GM21619 (cell line): ENCODE measurements around the gene ALG1L2.
"Not testable (repeated sequence)": the region's sequence is repeated elsewhere in the genome, so short reads cannot be mapped to it uniquely, and the experiment has no call there.

Source experiments
- ATAC-seq: cut with Tn5 transposase; IDR thresholded peaks from one replicate; pipeline ENCODE4 v1.9.1; 2021; ENCODE audit not compliant: unreplicated experiment

Gene ALG1L2

GRCh38 chr3:130081351-130081881, at the start of gene ALG1L2:
Gene ALG1L2, plus strand, starts transcription at chr3:130081831. Its CDS starts 186 bp downstream, at chr3:130082017.
- ATAC-seq = no peak

- ATAC-seq = not testable (repeated sequence)
Observed at GRCh38 chr3:130037126-130037815, 44.4 kb upstream of the ALG1L2 start.

- not testable (repeated sequence) for ATAC-seq
Observed at GRCh38 chr3:130042736-130043135, 38.9 kb upstream of the ALG1L2 start.

GRCh38 chr3:130043658-130044057, 38.0 kb upstream of the ALG1L2 start:
- ATAC-seq = not testable (repeated sequence)

- ATAC-seq = no peak
Observed at GRCh38 chr3:130044370-130044769, 37.3 kb upstream of the ALG1L2 start.

GRCh38 chr3:130048726-130049125, 32.9 kb upstream of the ALG1L2 start:
- no peak for ATAC-seq

- ATAC-seq = not testable (repeated sequence)
Observed at GRCh38 chr3:130052366-130052765, 29.3 kb upstream of the ALG1L2 start.

GRCh38 chr3:130052965-130053364, 28.7 kb upstream of the ALG1L2 start:
- not testable (repeated sequence) for ATAC-seq

GRCh38 chr3:130057536-130058266, 23.9 kb upstream of the ALG1L2 start:
- not testable (repeated sequence) for ATAC-seq

GRCh38 chr3:130058267-130058657, 23.4 kb upstream of the ALG1L2 start:
- ATAC-seq = not testable (repeated sequence)

- ATAC-seq = not testable (repeated sequence)
Observed at GRCh38 chr3:130058716-130059115, 22.9 kb upstream of the ALG1L2 start.

GRCh38 chr3:130059162-130059561, 22.5 kb upstream of the ALG1L2 start:
- ATAC-seq = not testable (repeated sequence)

- no peak for ATAC-seq
Observed at GRCh38 chr3:130073582-130073981, 8.0 kb upstream of the ALG1L2 start.

GRCh38 chr3:130077636-130078035, 4.0 kb upstream of the ALG1L2 start:
- ATAC-seq = no peak

- ATAC-seq = not testable (repeated sequence)
Observed at GRCh38 chr3:130083363-130084090, 1.9 kb downstream of the ALG1L2 start.

GRCh38 chr3:130084436-130084980, 2.9 kb downstream of the ALG1L2 start:
- ATAC-seq = no peak

- no peak for ATAC-seq
Observed at GRCh38 chr3:130085881-130086280, 4.2 kb downstream of the ALG1L2 start.

- not testable (repeated sequence) for ATAC-seq
Observed at GRCh38 chr3:130086628-130087027, 5.0 kb downstream of the ALG1L2 start.

- ATAC-seq = no peak
Observed at GRCh38 chr3:130088061-130088460, 6.4 kb downstream of the ALG1L2 start.

GRCh38 chr3:130090681-130091080, 9.1 kb downstream of the ALG1L2 start:
- ATAC-seq = not testable (repeated sequence)

- no peak for ATAC-seq
Observed at GRCh38 chr3:130091958-130092357, 10.3 kb downstream of the ALG1L2 start.
